CD4-positive, CD25-positive, alpha-beta regulatory T cell (primary cell): ENCODE results near the gene CHST3. TPM values are rescaled to one million over a fixed set of nuclear protein-coding genes. Genes with fewer than 3 reads are reported as not detected.

Experiments
- ATAC-seq, 2 donors: fragments of 150-1000 bp; cut with Tn5 transposase; one replicate each; pipeline ENCODE4 v1.10.0; 2021; ENCODE audit warnings: low read depth in 2 of 2, moderate number of reproducible peaks in 2 of 2, moderate library complexity in 1 of 2
- DNase-seq, 3 donors: peaks; one replicate each; pipeline versions ENCODE4 v3.0.0 to v3.0.0-alpha.2; 2012 to 2022; ENCODE audit warnings: mixed read lengths in 1 of 3
- H3K27ac ChIP-seq: one replicate; pipeline ENCODE4 v1.7.0; 2013; ENCODE audit warnings: mild to moderate bottlenecking, low read length; ENCODE audit not compliant: insufficient read depth, poor library complexity, severe bottlenecking
- H3K27me3 ChIP-seq: one replicate; pipeline ENCODE4 v1.7.0; 2013; ENCODE audit warnings: low read length; ENCODE audit not compliant: control insufficient read depth, insufficient read depth
- H3K36me3 ChIP-seq: one replicate; pipeline ENCODE4 v1.7.0; 2013; ENCODE audit warnings: mild to moderate bottlenecking, low read length, moderate library complexity; ENCODE audit not compliant: control insufficient read depth, insufficient read depth
- H3K4me1 ChIP-seq: 2 replicates; pipeline ENCODE4 v1.7.0; 2013; ENCODE audit warnings: mild to moderate bottlenecking, low read length; ENCODE audit not compliant: insufficient read depth, control insufficient read depth, poor library complexity, severe bottlenecking
- H3K4me3 ChIP-seq: one replicate; pipeline ENCODE4 v1.7.0; 2013; ENCODE audit warnings: low read depth, mild to moderate bottlenecking, low read length, moderate library complexity
- H3K9me3 ChIP-seq, 2 experiments: 1 replicate in 1 of 2; 2 replicates in 1 of 2; pipeline ENCODE4 v1.7.0; 2013; ENCODE audit warnings: low read length in 2 of 2, mild to moderate bottlenecking in 1 of 2, moderate library complexity in 1 of 2; ENCODE audit not compliant: control insufficient read depth in 2 of 2
- H3K27ac Mint-ChIP-seq, 3 donors: one replicate each; pipeline ENCODE4 v1.8.0; 2020 to 2022; ENCODE audit warnings: mild to moderate bottlenecking in 3 of 3, mixed read lengths in 3 of 3, moderate library complexity in 2 of 3
- H3K27me3 Mint-ChIP-seq: one replicate; pipeline ENCODE4 v1.8.0; 2022; ENCODE audit warnings: mild to moderate bottlenecking, mixed read lengths
- H3K36me3 Mint-ChIP-seq: one replicate; pipeline ENCODE4 v1.8.0; 2020; ENCODE audit warnings: mixed read lengths
- H3K4me1 Mint-ChIP-seq, 4 donors: one replicate each; pipeline ENCODE4 v1.8.0; 2020 to 2022; ENCODE audit warnings: mixed read lengths in 4 of 4, mild to moderate bottlenecking in 1 of 4
- H3K4me3 Mint-ChIP-seq, 4 donors: one replicate each; pipeline ENCODE4 v1.8.0; 2020 to 2022; ENCODE audit warnings: mild to moderate bottlenecking in 4 of 4, mixed read lengths in 4 of 4, moderate library complexity in 3 of 4
- H3K9me3 Mint-ChIP-seq, 7 donors: one replicate each; pipeline ENCODE4 v1.8.0; 2020 to 2022; ENCODE audit warnings: mixed read lengths in 7 of 7, mild to moderate bottlenecking in 3 of 7, moderate library complexity in 2 of 7
- polyA plus RNA-seq, 4 donors: library from polyadenylated mRNA; unstranded; fragments of 300-500 nt; fragmentation: Illumina TruSeq; gene quantifications; one replicate each; pipeline ENCODE4 v1.2.3, GENCODE V29; 2021
- total RNA-seq: library from RNA; stranded (reverse); gene quantifications from one replicate; pipeline ENCODE4 v1.2.3, GENCODE V29; 2022

Gene CHST3
- total and polyA plus RNA-seq, 5 donors from 2014 or later = not detected

DNA sequence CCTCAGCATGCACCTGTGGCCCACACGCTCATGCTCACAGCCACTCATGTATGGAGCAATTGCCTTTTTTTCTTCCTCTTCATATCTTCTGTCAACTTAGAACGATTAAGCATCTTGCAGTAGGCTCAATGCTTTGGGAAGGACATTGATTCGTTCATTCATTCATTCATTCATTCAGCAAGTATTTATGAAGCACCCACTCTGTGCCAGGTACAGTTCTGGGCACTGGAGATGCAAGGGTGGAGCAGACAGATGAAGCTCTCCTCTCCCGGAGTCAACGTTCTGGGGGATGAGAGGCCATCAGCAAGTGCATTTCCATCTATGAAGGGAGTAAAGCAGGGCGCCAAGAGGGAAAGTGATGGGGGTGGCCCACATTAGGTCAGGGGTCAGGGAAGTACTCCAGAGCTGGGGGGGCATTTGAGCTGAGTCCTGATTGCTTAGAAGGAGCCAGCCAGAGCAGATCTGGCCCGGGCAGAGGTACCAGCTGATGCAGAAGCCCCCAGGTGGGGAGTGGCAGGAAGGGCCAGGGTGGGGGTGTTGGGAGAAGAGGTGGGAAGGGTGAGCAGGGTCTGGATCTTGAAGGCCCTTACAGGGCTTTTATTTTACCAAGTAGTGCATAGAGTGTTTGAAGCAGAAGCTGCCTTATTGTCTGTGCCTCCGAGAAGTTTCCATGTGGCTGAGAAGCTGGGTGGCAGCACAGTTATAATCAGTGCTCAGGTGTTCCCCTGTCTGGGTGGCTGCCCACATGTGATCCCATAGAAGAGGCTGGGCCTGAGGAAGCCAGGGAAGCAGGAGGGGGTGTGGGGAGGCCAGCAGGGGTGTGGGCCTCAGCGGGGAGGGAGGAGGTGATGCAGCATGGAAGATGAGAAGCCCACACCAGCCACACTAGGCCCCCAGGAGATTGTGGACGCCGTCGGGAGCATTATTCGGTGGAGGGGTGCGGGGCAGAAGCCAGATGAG lies 36.2 kb downstream of the CHST3 start:
- H3K4me1 Mint-ChIP-seq = no peaks in the 10 kb centered on the region
- no peak for ATAC-seq
- H3K27ac Mint-ChIP-seq = no peak overlapping the region

DNA sequence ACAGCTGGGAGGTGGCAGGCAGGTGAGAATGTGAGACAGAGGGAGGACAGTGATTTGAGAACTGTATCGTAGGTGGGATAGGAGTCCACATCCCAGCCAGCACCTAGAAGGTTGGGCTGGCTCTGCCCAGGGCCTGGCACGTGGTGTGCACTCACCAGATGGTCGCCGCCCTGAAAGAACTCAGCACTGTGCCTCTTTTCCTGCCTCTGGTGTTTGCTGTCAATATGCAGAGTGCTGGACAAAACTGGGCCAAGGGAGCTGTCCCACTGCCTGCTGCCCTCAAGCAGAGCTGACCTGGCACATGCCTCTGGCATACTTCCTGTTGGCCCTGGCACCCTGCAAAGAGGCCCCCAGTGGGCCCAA lies 36.8 kb downstream of the CHST3 start:
- no peak overlapping the region for H3K27ac Mint-ChIP-seq
- H3K27ac ChIP-seq = no peak overlapping the region
- no peaks in the 10 kb centered on the region for H3K4me1 ChIP-seq
- no peaks in the 10 kb centered on the region for H3K9me3 Mint-ChIP-seq
- H3K9me3 ChIP-seq = no peaks in the 10 kb centered on the region
- H3K4me3 Mint-ChIP-seq = no peak overlapping the region
- no peak for ATAC-seq
- no peaks in the 10 kb centered on the region for H3K27me3 ChIP-seq
- no peaks in the 10 kb centered on the region for H3K36me3 Mint-ChIP-seq
- no peaks in the 10 kb centered on the region for H3K36me3 ChIP-seq
- H3K4me3 ChIP-seq = no peak overlapping the region
- DNase-seq = no peak
- H3K4me1 Mint-ChIP-seq = no peaks in the 10 kb centered on the region
- H3K27me3 Mint-ChIP-seq = peaks cover 5% of the 10 kb centered on the region

More for the DNA sequence above, 36.2 kb downstream of the CHST3 start:
- DNase-seq = no peak
- no peak overlapping the region for H3K4me3 ChIP-seq
- H3K27me3 ChIP-seq = no peaks in the 10 kb centered on the region
- no peaks in the 10 kb centered on the region for H3K36me3 ChIP-seq
- H3K36me3 Mint-ChIP-seq = no peaks in the 10 kb centered on the region
- H3K9me3 ChIP-seq = no peaks in the 10 kb centered on the region
- no peaks in the 10 kb centered on the region for H3K4me1 ChIP-seq
- H3K27ac ChIP-seq = no peak overlapping the region
- H3K9me3 Mint-ChIP-seq = no peaks in the 10 kb centered on the region
- H3K4me3 Mint-ChIP-seq = no peak overlapping the region
- peaks cover 6% of the 10 kb centered on the region for H3K27me3 Mint-ChIP-seq

DNA sequence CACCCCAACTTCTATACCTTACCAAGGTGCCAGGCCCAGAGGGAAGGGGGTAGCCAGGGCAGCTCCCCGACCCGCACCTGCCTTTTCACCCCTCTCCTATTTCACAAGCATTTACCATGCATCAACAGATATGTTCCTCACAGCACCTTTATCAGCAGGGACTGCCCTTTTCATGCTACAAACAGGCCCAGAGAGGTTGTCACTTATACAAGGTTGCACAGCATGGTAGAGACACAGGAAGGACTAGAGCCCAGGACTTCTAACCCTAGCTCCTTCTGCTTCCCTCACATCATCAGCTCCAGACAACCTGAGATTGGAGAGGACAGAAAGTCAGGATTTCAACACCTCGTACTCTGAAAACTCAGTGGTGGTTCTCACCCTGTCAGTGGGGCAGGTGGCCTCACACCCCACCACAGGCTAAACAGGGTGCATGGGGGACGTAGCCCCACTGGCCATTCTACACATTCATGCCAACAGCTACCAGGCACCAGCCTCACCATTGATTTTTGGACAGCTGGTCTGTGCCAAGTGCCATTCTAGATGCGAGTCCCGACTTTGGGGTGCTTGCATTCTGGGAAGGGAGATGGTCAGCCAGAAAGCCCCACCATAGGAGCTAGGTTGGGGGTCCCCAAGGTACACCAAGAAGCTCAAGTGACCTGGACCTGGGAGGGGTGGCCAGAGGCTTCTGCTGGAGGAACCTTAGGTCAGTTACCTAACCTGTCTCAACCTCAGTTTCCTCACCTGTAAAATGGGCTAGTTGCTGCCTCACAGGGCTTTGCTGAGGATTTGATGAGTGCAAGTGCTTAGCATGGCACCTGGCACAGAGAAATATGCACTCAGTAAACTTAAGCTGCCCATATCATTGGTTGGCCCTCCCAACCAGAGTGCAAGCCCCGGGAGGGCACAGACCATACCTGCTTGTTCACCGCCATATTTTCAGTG lies 38.4 kb downstream of the CHST3 start:
- Histone ChIP-seq H3K9me3 (no peaks in the 10 kb centered on the region), H3K36me3 (no peaks in the 10 kb centered on the region), H3K27ac (no peak overlapping the region), H3K4me3 (no peak overlapping the region), H3K27me3 (no peaks in the 10 kb centered on the region), H3K4me1 (no peaks in the 10 kb centered on the region)
- Mint-ChIP-seq H3K27me3 (no peaks in the 10 kb centered on the region), H3K36me3 (no peaks in the 10 kb centered on the region), H3K4me1 (no peaks in the 10 kb centered on the region), H3K27ac (no peak overlapping the region), H3K4me3 (no peak overlapping the region), H3K9me3 (no peaks in the 10 kb centered on the region)
- ATAC-seq = no peak
- DNase-seq = no peak

DNA sequence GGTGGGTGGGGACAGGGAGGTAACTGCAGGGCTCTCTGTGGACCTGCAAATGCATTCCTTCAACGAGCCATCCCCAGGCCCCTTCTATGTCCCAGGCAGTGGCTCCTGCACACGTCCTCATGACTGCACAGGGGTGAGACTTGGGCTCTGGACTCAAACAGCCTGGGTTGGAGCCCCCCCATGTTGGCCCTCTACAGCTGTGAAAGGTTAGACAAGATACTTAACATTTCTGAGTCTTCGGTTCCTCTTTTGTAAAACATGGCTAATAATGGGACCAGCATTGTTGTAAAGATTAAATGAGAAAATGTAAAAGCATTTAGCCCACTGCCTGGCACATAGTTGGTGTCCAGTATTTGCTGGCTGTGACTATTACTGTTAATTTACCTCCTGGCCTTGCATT lies 41.8 kb downstream of the CHST3 start:
- H3K27me3 Mint-ChIP-seq = no peaks in the 10 kb centered on the region
- ATAC-seq (no peak), DNase-seq (no peak)
- Histone ChIP-seq H3K27ac (no peak overlapping the region), H3K27me3 (no peaks in the 10 kb centered on the region), H3K4me1 (no peaks in the 10 kb centered on the region), H3K4me3 (no peak overlapping the region), H3K36me3 (no peaks in the 10 kb centered on the region), H3K9me3 (no peaks in the 10 kb centered on the region)
- H3K9me3 Mint-ChIP-seq = no peaks in the 10 kb centered on the region
- H3K27ac Mint-ChIP-seq = no peak overlapping the region
- H3K4me1 Mint-ChIP-seq = no peaks in the 10 kb centered on the region
- no peak overlapping the region for H3K4me3 Mint-ChIP-seq
- H3K36me3 Mint-ChIP-seq = no peaks in the 10 kb centered on the region

DNA sequence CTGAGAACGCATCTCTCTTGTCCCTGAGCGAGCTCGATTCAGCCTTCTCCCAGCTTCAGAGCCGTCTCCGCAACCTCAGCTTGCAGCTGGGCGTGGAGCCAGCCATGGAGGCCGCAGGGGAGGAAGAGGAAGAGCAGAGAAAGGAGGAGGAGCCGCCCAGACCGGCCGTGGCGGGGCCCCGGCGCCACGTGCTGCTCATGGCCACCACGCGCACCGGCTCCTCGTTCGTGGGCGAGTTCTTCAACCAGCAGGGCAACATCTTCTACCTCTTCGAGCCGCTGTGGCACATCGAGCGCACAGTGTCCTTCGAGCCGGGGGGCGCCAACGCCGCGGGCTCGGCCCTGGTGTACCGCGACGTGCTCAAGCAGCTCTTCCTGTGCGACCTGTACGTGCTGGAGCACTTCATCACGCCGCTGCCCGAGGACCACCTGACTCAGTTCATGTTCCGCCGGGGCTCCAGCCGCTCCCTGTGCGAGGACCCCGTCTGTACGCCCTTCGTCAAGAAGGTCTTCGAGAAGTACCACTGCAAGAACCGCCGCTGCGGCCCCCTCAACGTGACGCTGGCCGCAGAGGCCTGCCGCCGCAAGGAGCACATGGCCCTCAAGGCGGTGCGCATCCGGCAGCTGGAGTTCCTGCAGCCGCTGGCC lies 43.2 kb downstream of the CHST3 start:
- no peak for DNase-seq
- H3K27me3 Mint-ChIP-seq = no peaks in the 10 kb centered on the region
- no peaks in the 10 kb centered on the region for H3K36me3 Mint-ChIP-seq
- Histone ChIP-seq H3K27ac (no peak overlapping the region), H3K4me1 (no peaks in the 10 kb centered on the region), H3K36me3 (no peaks in the 10 kb centered on the region), H3K9me3 (no peaks in the 10 kb centered on the region), H3K27me3 (no peaks in the 10 kb centered on the region), H3K4me3 (no peak overlapping the region)
- no peak overlapping the region for H3K4me3 Mint-ChIP-seq
- H3K4me1 Mint-ChIP-seq = no peaks in the 10 kb centered on the region
- no peak for ATAC-seq
- H3K9me3 Mint-ChIP-seq = no peaks in the 10 kb centered on the region
- no peak overlapping the region for H3K27ac Mint-ChIP-seq

DNA sequence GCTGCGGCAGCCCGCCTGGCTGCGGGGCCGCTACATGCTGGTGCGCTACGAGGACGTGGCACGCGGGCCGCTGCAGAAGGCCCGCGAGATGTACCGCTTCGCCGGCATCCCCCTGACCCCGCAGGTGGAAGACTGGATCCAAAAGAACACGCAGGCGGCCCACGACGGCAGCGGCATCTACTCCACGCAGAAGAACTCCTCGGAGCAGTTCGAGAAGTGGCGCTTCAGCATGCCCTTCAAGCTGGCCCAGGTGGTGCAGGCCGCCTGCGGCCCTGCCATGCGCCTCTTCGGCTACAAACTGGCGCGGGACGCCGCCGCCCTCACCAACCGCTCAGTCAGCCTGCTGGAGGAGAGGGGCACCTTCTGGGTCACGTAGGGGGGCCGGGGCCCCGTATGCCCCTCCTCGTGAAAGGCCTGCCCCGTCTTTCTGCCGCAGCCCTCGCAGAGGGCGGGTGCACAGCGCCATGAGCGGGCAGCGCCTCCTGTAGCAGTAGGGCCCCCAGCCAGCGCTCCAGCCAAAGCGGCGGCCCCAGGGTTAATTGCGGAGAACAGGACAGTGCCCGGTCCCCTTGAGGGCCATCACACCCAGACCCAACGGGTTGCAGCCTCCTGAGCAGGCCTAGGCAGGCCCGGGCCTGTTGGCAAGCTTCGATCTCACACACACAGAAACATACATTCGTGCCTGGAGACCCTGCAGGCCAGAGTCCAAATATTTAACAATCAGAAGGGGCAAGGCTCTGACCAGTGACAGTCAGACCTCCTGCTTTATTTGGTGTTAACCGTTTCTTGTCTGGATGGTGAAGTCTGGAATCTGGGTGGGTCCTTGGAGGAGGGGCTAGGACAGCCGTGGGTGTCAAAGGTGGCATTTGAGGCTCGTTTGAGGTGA lies 44.1 kb downstream of the CHST3 start:
- no peaks in the 10 kb centered on the region for H3K9me3 ChIP-seq
- H3K4me1 Mint-ChIP-seq = no peaks in the 10 kb centered on the region
- H3K9me3 Mint-ChIP-seq = no peaks in the 10 kb centered on the region
- H3K4me1 ChIP-seq = no peaks in the 10 kb centered on the region
- no peak overlapping the region for H3K27ac ChIP-seq
- ATAC-seq (no peak), DNase-seq (no peak)
- H3K4me3 Mint-ChIP-seq = no peak overlapping the region
- H3K27me3 Mint-ChIP-seq = no peaks in the 10 kb centered on the region
- no peaks in the 10 kb centered on the region for H3K27me3 ChIP-seq
- no peaks in the 10 kb centered on the region for H3K36me3 ChIP-seq
- no peaks in the 10 kb centered on the region for H3K36me3 Mint-ChIP-seq
- H3K27ac Mint-ChIP-seq = no peak overlapping the region
- H3K4me3 ChIP-seq = no peak overlapping the region

DNA sequence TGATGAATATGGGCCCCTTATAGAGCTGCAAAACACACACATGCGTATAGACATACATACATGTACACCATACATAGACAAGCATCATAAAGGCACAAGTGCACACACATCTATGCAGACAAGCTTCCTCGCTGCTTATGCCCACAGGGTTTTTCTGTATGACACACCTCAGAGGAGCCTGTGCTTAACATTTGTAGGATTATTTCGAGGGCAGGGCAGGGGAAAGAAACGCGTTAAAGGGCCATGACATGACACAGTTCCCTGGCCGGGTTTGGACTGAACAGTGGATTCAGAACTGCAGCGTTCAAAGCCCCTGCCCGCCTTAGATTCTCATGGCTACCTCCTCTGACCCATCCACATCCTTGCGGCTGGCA lies 44.8 kb downstream of the CHST3 start:
- H3K36me3 ChIP-seq = no peaks in the 10 kb centered on the region
- no peaks in the 10 kb centered on the region for H3K27me3 Mint-ChIP-seq
- H3K27ac ChIP-seq = no peak overlapping the region
- H3K9me3 Mint-ChIP-seq = no peaks in the 10 kb centered on the region
- H3K4me3 Mint-ChIP-seq = no peak overlapping the region
- DNase-seq = no peak
- no peak overlapping the region for H3K27ac Mint-ChIP-seq
- no peaks in the 10 kb centered on the region for H3K4me1 Mint-ChIP-seq
- H3K36me3 Mint-ChIP-seq = no peaks in the 10 kb centered on the region
- no peaks in the 10 kb centered on the region for H3K27me3 ChIP-seq
- H3K4me1 ChIP-seq = no peaks in the 10 kb centered on the region
- no peak overlapping the region for H3K4me3 ChIP-seq
- no peak for ATAC-seq
- no peaks in the 10 kb centered on the region for H3K9me3 ChIP-seq
